ENCODE results near the gene ZNF276. TPM values are rescaled to one million over a fixed set of nuclear protein-coding genes. Genes with fewer than 3 reads are reported as not detected.

The ZNF276 gene
- total RNA-seq, 1 donor from 2014 or later = 12.9 TPM

- no peaks in the 10 kb centered on the region for H3K27me3 ChIP-seq (ENCODE audit: control insufficient read depth, insufficient read depth, low read length)
- no peak for DNase-seq (ENCODE audit: low read depth)
- peaks cover 10% of the 10 kb centered on the region for H3K36me3 ChIP-seq (ENCODE audit: control insufficient read depth, insufficient read depth, low read length)
- FAIRE-seq = no peak
- no peak overlapping the region for H3K4me3 ChIP-seq (ENCODE audit: low read depth, low read length)
- TF ChIP-seq CTCF (IDR thresholded peaks at IDR 0.05; ENCODE audit: insufficient read depth, low read length, severe bottlenecking) = no peak
These were observed 24.7 kb downstream of the ZNF276 start for GRCh38 chr16:89746043-89746442.

GRCh38 chr16:89748076-89748475 is 26.7 kb downstream of the ZNF276 start:
- FAIRE-seq = no peak
- H3K27me3 ChIP-seq (ENCODE audit: control insufficient read depth, insufficient read depth, low read length) = no peaks in the 10 kb centered on the region
- peaks cover 10% of the 10 kb centered on the region for H3K36me3 ChIP-seq (ENCODE audit: control insufficient read depth, insufficient read depth, low read length)
- DNase-seq (ENCODE audit: low read depth) = no peak
- no peak overlapping the region for H3K4me3 ChIP-seq (ENCODE audit: low read depth, low read length)
- no peak for TF ChIP-seq CTCF (IDR thresholded peaks at IDR 0.05; ENCODE audit: insufficient read depth, low read length, severe bottlenecking)

GRCh38 chr16:89748921-89749320 is 27.6 kb downstream of the ZNF276 start:
- no peak for TF ChIP-seq CTCF (IDR thresholded peaks at IDR 0.05; ENCODE audit: insufficient read depth, low read length, severe bottlenecking)
- Histone ChIP-seq H3K36me3 (ENCODE audit: control insufficient read depth, insufficient read depth, low read length) (peaks cover 10% of the 10 kb centered on the region), H3K27me3 (ENCODE audit: control insufficient read depth, insufficient read depth, low read length) (no peaks in the 10 kb centered on the region), H3K4me3 (ENCODE audit: low read depth, low read length) (no peak overlapping the region)
- no peak for FAIRE-seq
- DNase-seq (ENCODE audit: low read depth) = no peak

- no peak for DNase-seq (ENCODE audit: low read depth)
- TF ChIP-seq CTCF (IDR thresholded peaks at IDR 0.05; ENCODE audit: insufficient read depth, low read length, severe bottlenecking) = no peak
- Histone ChIP-seq H3K4me3 (ENCODE audit: low read depth, low read length) (no peak overlapping the region), H3K27me3 (ENCODE audit: control insufficient read depth, insufficient read depth, low read length) (no peaks in the 10 kb centered on the region), H3K36me3 (ENCODE audit: control insufficient read depth, insufficient read depth, low read length) (peaks cover 10% of the 10 kb centered on the region)
- no peak for FAIRE-seq
These were observed 28.3 kb downstream of the ZNF276 start for GRCh38 chr16:89749637-89750036.

GRCh38 chr16:89759746-89760340 is 38.5 kb downstream of the ZNF276 start:
- Histone ChIP-seq H3K4me3 (ENCODE audit: low read depth, low read length) (no peak overlapping the region), H3K27me3 (ENCODE audit: control insufficient read depth, insufficient read depth, low read length) (no peaks in the 10 kb centered on the region), H3K36me3 (ENCODE audit: control insufficient read depth, insufficient read depth, low read length) (peaks cover 1% of the 10 kb centered on the region)
- no peak for TF ChIP-seq CTCF (IDR thresholded peaks at IDR 0.05; ENCODE audit: insufficient read depth, low read length, severe bottlenecking)
- FAIRE-seq (no peak), DNase-seq (ENCODE audit: low read depth) (no peak)

- no peak for FAIRE-seq
- no peak for DNase-seq (ENCODE audit: low read depth)
- TF ChIP-seq CTCF (IDR thresholded peaks at IDR 0.05; ENCODE audit: insufficient read depth, low read length, severe bottlenecking) = no peak
- Histone ChIP-seq H3K4me3 (ENCODE audit: low read depth, low read length) (no peak overlapping the region), H3K36me3 (ENCODE audit: control insufficient read depth, insufficient read depth, low read length) (peaks cover 1% of the 10 kb centered on the region), H3K27me3 (ENCODE audit: control insufficient read depth, insufficient read depth, low read length) (no peaks in the 10 kb centered on the region)
These were observed 40.1 kb downstream of the ZNF276 start for GRCh38 chr16:89761304-89761922.

Measured in bronchial epithelial cell (primary cell).